ENCODE measurements around the gene RAD51B.

RAD51B gene

DNA sequence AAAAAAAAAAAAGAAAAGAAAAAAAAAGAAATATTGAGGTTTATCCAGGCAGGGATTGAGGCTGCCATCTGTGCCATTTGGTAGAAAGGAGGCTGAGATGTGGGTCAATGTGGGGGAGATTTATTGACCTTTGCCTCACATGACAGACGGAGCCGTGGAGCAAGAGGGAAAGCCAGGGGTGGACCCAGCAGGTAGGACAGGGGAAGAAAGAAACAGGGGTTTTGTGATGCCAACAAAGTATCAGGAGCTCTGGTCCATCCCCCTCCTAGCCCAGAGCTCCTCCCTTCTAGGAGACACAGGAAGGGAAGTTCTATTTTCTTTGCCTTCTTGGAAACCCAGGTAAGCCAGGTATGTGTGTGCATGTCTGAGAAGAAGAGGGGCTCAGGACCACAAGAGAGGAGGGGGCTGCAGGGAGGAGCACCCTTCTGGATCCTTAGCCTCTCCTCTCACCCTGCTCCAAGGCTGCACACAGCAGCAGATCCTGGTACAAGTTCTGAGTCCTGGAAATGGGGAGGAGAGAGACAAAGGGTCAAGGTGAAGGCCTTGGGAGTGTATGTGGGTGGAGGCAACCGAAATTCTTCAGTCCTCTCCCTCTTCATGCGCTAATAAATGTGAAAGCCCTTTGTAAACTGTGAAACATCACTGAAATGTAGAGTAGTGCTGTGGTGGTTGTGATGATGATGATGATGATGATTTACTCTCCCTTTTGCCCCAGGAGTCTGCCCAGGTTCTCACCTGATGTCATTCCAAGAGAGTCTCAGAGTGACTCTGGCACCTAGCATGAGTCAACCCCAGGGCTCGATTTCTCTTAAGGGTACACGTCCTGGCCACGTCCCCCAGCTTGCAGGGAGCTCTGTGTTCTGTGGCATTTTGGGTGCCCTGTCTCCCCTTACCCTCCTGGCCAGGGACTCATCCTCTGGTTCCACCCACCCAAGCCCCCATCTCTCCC, 947.0 kb downstream of the RAD51B start:
- DNase-seq (ENCODE audit: low read depth in 2 of 2): no peak

DNA sequence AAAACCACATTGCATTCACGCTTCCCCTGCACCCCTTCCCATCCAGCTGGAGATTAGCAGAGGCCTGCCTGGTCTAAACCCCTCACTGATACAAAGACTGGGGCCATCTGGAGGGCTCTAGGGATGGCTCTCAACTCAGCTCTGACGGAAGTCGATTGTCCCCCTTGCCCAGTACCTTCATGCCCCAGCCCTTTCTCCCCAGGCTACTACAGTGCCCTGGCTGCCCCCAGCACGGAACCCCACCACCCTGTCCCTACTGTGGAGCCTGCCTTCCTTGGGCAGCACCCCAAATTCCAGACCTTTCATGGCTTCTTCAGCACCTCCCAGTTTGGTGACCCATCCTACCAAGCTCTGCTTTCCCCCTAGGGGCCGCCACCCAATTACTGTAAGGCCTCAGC, 947.7 kb downstream of the RAD51B start:
- no peak for DNase-seq (ENCODE audit: low read depth in 2 of 2)

DNA sequence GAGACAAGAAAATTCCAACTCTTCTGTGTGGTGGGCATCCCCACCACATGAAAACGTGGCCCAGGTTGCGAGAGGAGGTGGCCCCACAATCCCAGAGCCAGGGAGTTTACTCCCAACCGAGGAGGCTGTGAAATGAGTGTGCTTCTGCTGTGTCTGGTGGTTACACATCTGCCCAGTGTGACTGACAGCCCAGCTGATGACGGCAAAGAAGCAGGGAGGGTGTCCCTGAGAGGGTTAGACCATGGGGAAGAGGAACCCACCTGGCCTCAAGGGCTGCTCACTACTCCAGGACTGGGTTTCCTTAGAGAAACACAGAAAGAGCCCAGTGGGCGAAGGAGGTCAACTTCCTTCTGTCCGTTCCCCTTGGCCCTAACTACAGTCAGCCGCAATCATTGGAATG, 948.7 kb downstream of the RAD51B start:
- DNase-seq (ENCODE audit: low read depth in 2 of 2): no peak

DNA sequence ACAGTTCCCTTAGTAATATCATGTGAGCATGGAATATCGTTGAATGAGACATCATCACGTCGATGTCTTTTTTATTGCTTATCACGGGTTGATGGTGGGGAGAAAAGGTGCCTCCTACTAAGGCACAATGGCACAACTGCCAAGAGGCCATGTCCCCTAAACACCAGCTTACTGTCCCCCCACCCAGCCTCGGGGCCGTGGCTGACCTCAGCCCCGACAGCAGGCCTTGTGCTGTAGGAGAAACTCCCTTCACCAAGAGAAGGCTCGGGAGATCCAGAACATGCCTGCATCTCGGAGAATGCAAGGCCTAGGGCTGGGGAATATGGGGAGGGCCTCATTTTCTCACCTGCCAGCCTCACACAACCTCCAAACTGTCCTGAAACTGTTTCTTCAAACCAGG, 950.5 kb downstream of the RAD51B start:
- no peak for DNase-seq (ENCODE audit: low read depth in 2 of 2)

DNA sequence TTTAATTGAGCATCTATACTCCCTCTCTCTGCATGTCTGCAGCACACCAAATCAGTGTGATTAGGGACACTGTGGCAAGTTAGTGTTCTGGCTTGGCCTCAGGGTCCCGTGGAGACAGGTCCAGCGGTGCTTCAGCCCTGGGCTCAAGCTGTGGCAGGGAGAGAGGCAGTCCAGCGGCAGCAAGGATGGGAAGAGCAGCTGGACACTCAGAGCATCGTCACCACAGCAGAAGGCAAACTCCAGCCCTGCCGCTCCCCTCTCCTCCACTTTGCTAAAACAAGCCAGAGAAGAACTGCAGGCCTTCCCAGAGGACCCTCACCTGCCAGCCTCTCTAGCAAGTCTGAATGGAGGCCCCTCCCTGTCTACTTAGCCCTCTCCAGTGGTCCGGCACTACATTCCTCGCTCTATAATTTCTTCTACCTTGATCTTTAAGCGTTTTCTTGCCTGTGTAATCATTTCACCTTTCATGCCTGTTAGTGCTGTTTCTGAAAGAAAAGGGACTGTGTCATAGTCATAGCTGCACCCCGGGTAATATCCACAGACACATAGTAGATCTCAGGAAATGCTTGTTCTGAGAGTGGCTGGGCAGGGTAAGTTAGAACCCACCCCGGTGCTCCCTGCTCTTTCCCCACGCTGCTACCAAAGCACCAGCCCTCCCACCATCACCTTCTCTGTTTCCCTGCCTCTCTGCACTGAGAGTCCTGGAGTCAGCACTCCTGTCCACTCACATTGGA, 951.1 kb downstream of the RAD51B start:
- DNase-seq (ENCODE audit: low read depth in 2 of 2): no peak

DNA sequence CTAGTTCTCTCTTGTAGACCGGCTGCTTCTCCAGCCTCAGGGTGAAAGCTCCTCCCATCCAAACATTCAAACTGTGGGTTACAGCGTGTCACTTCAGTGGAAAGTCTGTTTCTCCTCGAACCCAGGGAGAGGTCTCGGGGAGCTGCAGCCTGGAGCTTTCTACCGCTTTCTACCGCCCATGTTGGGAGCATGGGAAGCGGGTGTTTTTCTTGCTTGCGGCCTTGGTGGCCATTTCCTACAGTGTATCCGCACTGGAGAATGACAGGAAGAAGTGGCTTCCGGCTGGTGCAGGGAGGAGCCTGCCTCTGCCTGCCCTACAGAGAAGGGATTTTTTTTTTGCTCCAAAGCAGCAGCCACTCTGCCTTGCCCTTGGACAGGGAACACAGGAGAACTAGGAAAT, 952.1 kb downstream of the RAD51B start:
- no peak for DNase-seq (ENCODE audit: low read depth in 2 of 2)

DNA sequence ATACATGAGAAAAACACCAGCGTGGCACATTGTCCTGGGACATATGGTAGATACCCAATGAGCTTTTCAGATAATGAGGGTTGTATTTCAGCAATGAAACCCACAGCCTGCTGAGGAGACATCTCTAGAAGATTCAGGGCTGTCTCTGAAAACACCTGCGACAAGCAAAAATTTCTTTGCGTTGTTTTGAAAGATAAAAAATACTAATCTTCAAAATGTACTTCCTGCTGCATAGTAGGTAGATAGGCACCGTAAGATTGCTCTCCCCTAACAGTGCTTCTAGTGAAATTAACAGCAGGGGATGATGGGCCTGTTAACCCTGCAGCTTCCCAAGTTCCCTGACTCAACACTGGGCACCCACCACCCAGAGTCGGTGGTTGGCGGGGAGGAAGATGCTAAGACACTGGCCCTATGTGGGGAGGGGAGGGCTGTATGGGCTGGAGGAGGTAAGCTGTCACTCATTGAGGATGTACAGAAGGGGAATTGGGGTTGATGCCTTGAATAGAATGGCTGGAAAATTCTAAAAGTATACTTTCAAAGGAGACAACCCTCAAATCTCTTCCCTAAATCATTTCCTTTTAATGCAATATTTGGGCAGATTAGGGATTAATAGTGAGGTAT, 953.3 kb downstream of the RAD51B start:
- no peak for DNase-seq (ENCODE audit: low read depth in 2 of 2)

DNA sequence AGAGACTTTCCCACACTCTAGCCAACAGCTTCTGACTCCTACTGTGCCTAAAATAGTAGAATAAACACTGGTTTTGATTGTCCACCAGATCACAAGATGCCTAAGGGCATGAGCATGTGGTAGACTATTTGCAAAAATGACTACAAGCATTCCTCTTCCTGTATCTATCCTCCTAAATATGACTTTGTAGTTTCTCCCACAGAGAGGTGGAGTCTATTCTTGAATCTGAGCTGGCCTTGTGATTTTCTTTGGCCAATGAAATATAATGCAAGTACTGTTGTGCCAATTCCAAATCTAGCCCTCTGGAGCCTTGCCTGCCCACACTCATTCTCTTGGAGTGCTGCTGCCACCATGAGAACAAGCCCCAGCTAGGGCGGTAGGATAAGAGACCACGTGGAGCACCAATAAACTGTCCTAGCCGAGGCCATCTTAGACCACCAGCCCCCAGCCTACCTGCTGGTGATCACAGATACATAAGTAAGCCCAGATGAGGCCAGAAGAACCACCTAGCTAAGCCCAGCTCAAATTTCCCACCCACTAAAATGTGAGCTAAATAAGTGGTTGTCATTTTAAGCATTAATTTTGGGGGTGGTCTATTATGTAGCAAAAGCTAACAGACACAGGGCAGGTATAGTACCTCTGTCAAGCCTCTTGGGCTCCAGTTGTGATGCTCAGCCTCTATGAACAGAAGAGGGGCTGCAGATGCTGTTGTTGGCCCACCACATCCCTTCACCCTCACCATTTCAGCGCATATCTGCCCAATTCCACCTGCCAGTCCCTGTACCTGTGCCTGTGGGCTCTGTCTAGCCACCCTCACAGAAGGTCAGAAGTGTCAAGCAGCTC, 955.4 kb downstream of the RAD51B start:
- DNase-seq (ENCODE audit: low read depth in 2 of 2): no peak

DNA sequence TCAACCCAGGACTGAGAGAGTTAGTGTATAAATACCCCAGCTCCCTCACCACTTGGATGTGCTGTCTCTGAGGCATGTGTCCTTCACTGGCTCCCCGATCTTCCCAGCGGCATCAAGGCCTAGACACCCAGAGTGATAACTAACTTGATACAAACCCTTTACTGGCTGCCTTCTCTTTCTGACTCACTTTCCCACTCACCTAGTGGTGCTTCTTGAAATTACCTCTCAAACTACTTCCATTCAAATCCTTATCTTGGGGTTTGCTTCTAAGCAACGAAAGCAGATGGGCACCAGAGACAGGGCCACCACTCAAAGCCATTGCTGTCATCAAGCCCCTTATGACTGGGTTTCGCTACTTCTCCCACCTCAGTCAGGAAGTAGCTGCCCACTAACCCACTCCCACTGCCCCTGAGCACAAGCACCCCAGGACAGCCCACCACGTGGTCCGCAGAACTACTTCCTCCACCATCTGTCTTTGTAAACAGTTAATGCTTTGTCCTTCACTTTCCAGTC, 956.1 kb downstream of the RAD51B start:
- no peak for DNase-seq (ENCODE audit: low read depth in 2 of 2)

DNA sequence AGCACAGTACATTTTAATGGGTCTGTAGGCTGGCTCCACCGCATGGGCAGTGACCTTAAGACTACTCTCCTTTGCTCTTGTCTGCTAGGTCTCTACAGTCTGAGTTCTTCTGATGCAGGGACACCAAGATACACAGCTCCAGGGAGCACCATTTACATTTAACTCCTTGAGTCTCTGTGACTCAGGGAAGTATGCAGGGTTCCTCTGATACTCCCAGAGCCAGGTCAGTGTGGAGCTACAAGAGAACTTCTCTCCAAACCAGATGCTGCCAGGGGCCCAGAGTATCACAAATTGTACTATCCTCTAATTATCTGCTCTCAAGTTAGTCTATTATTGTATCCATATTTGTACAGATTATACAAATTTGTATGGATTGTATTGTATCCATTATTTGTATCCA, 958.1 kb downstream of the RAD51B start:
- no peak for DNase-seq (ENCODE audit: low read depth in 2 of 2)
